ENCODE results near the gene KCNQ1.
A peak's percentile ranks its signal among the peaks of the same experiment; 100 is the strongest.

The KCNQ1 gene

DNA sequence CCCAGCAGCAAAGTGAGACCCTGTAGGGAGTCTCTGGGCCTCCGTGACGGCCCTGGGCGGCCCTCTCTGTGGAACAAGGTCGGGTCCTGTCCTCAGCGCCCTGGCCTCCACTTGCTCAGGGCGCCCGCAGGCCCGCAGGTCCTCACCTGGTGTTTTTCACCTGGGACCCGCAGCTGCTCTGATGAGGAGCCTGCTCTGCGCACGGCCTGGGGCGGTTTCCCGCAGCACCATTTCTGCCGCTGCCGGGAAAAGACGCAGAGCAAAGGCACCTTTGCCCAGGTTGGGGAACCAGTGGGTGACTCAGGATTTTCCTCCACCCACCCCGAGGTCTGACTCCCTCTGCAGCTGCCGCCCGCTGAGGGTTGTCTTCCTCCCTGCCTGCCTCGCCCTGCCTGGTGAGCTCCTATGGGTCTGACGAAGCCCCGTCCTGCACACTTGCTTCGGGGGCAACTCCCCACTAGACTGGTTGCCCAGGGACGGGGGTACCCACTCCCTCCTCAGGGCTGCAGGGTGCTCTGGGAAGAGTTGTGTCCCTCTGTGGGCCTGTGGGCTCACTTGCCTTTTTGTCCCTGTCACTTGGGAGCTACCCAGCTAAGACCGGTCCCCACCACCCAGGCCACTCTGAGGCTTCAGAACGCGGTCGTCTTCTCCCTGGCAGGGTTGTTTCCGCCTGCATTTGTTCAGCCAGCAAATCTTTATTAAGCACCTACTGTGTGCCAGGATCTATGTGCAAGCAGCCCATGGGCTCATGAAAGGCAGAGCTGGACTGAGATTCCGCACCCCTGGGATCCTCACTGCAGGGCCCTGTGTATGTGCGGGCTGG lies 89.5 kb downstream of the KCNQ1 start:
- no peaks in the 10 kb centered on the region for H3K9me3 ChIP-seq (replicated peaks in 1 of 11)
- peaks cover 0 to 67% (median 16%) of the 10 kb centered on the region in 11 experiments; a peak in 14 of 22 replicates for H4K20me1 ChIP-seq
- peak overlapping the region in 9 of 11 experiments; percentile 17 to 78 (median 66); a peak in 16 of 22 replicates for H3K27ac ChIP-seq
- peaks cover 42 to 54% (median 46%) of the 10 kb centered on the region in 10 experiments for H3K4me1 ChIP-seq
- H3K4me2 ChIP-seq: peak overlapping the region; percentile 87 to 97 (median 92)
- no peak for TF ChIP-seq Cebpa-rat (IDR thresholded peaks at IDR 0.05)
- H3K9ac ChIP-seq: peak overlapping the region in 10 of 11 experiments; percentile 4 to 73 (median 52); a peak in 16 of 22 replicates
- peaks cover 0 to 16% (median 0%) of the 10 kb centered on the region in 11 experiments; a peak in 3 of 22 replicates for H3K27me3 ChIP-seq
- no peaks in the 10 kb centered on the region; a peak in 1 of 22 replicates for H3K36me3 ChIP-seq
- H3K4me3 ChIP-seq: peak overlapping the region in 1 of 10 experiments; percentile 50; a peak in 2 of 20 replicates

DNA sequence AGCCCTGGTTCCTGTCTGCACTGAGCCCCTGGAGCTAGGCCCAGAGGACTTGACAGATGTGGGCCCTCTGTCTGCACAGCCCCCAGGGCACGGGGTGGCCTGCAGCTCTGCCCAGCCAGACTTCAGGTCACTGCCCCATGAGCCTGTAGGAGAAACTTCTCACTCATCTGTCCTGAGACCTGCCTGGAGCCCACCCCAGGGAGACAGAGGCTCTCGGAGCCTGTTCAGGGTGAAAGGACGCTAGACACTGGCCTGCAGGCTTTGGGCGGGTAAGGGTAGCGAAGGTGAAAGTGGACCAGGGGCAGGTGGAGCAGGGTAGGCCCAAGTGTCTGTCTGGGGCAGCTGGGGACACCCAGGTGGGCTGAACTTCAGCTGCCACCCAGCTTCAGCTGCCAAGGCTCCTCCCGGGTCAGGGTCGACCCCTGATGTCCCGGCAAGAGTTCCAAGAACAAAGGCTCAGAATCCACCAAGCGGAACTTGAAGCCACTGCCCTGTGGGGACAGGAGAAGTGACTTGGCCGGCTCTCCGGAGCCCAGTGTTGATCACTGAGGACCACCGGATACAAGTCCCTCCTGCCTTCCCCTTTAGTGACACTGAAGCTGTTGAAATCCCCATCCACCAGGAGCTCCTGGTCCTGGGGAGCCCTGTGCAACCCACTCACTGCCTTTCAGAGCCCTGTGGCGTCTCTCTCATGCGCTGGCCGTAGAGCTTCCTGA lies 90.3 kb downstream of the KCNQ1 start:
- no peak for TF ChIP-seq Cebpa-rat (IDR thresholded peaks at IDR 0.05)
- H3K36me3 ChIP-seq: no peaks in the 10 kb centered on the region; a peak in 1 of 22 replicates
- peaks cover 42 to 62% (median 53%) of the 10 kb centered on the region in 10 experiments for H3K4me1 ChIP-seq
- peaks cover 0 to 16% (median 0%) of the 10 kb centered on the region in 11 experiments; a peak in 3 of 22 replicates for H3K27me3 ChIP-seq
- H3K4me3 ChIP-seq: no peak overlapping the region; a peak in 1 of 20 replicates
- peak overlapping the region in 9 of 11 experiments; percentile 4 to 73 (median 47); a peak in 13 of 22 replicates for H3K9ac ChIP-seq
- H3K4me2 ChIP-seq: peak overlapping the region; percentile 87 to 97 (median 92)
- peaks cover 0 to 67% (median 16%) of the 10 kb centered on the region in 11 experiments; a peak in 14 of 22 replicates for H4K20me1 ChIP-seq
- H3K9me3 ChIP-seq (replicated peaks in 1 of 11): no peaks in the 10 kb centered on the region
- peak overlapping the region in 4 of 11 experiments; percentile 58 to 78 (median 66); a peak in 7 of 22 replicates for H3K27ac ChIP-seq

DNA sequence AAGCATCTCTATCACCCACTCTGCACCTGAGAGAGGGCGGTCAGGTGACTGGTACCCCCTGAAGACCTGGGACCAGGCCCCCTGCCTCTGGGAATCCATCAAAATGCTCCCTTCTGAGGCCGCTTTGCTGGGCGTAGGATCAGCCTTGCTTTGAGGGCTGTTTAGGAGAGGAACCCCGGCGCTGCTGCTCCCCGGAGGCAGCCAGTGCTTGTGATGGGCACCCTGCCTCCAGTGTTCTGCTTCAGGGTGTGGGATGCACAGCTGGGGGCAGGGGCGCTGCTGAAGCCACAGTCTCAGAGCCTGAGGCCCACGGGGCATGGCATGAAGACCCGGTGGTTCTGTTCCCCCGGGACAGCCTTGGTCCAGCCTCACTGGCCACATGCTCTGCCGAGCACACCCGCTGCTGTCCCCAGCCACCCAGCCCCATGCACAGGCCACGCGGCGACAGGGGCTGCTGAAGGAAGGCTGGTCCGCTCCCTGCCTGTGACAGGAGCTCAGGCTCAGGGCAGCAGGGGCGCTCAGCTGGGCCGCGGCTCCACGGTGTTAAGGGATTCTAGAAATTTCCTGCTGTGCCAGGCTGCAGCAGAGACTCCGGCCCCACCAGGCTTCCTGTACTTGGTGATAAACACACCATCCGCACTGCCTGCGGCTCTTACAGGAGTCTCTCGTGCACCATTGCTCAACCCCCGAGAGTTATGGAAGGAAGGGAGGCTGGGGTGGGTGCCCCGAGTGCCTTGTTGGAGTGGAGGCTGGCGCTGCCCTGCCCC lies 91.0 kb downstream of the KCNQ1 start:
- peaks cover 42 to 67% (median 57%) of the 10 kb centered on the region in 10 experiments for H3K4me1 ChIP-seq
- H3K27me3 ChIP-seq: peaks cover 0 to 16% (median 0%) of the 10 kb centered on the region in 11 experiments; a peak in 3 of 22 replicates
- no peaks in the 10 kb centered on the region for H3K9me3 ChIP-seq (replicated peaks in 1 of 11)
- H3K9ac ChIP-seq: peak overlapping the region in 8 of 11 experiments; percentile 12 to 73 (median 44); a peak in 13 of 22 replicates
- peak overlapping the region; percentile 87 to 97 (median 92) for H3K4me2 ChIP-seq
- H3K4me3 ChIP-seq: no peak overlapping the region
- peak overlapping the region in 6 of 11 experiments; percentile 21 to 78 (median 48); a peak in 9 of 22 replicates for H3K27ac ChIP-seq
- H4K20me1 ChIP-seq: peaks cover 0 to 68% (median 13%) of the 10 kb centered on the region in 11 experiments; a peak in 14 of 22 replicates
- peaks cover 0 to 4% (median 0%) of the 10 kb centered on the region in 11 experiments; a peak in 1 of 22 replicates for H3K36me3 ChIP-seq
- TF ChIP-seq Cebpa-rat (IDR thresholded peaks at IDR 0.05): no peak

DNA sequence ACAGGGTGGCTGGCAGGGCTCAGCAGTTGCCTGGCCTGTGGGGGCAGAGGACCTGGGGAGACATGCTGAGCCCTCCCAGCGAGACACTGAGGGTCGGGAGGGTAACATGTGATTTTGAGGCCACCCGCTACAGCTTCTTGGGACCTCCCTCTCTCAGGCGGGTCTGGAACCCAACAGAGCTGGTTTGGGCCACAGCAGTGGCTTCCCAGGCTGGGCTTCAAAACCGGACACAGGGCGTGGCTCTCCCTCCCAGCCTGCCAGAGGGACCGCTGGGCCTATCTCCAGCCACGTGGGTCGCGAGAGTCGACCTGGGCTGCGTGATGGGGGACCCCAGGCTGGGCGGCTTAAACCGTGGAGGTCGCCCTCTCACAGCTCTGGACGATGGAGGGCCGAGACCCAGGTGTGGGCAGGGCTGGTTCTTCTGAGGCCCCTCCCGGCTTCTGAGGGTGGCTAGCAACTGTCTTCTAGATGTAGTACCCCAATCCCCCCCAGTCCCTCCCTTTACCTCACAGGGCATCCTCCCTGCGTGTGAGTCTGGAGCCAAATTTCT lies 91.7 kb downstream of the KCNQ1 start:
- no peak overlapping the region for H3K4me3 ChIP-seq
- H3K27me3 ChIP-seq: peaks cover 0 to 16% (median 0%) of the 10 kb centered on the region in 11 experiments; a peak in 3 of 22 replicates
- H4K20me1 ChIP-seq: peaks cover 0 to 61% (median 11%) of the 10 kb centered on the region in 11 experiments; a peak in 14 of 22 replicates
- H3K4me2 ChIP-seq: peak overlapping the region; percentile 87 to 97 (median 92)
- peaks cover 42 to 64% (median 57%) of the 10 kb centered on the region in 10 experiments for H3K4me1 ChIP-seq
- no peak for TF ChIP-seq Cebpa-rat (IDR thresholded peaks at IDR 0.05)
- H3K36me3 ChIP-seq: peaks cover 0 to 4% (median 0%) of the 10 kb centered on the region in 11 experiments; a peak in 1 of 22 replicates
- peak overlapping the region in 5 of 11 experiments; percentile 23 to 78 (median 66); a peak in 9 of 22 replicates for H3K27ac ChIP-seq
- H3K9ac ChIP-seq: peak overlapping the region in 6 of 11 experiments; percentile 22 to 59 (median 44); a peak in 7 of 22 replicates
- H3K9me3 ChIP-seq (replicated peaks in 1 of 11): no peaks in the 10 kb centered on the region

DNA sequence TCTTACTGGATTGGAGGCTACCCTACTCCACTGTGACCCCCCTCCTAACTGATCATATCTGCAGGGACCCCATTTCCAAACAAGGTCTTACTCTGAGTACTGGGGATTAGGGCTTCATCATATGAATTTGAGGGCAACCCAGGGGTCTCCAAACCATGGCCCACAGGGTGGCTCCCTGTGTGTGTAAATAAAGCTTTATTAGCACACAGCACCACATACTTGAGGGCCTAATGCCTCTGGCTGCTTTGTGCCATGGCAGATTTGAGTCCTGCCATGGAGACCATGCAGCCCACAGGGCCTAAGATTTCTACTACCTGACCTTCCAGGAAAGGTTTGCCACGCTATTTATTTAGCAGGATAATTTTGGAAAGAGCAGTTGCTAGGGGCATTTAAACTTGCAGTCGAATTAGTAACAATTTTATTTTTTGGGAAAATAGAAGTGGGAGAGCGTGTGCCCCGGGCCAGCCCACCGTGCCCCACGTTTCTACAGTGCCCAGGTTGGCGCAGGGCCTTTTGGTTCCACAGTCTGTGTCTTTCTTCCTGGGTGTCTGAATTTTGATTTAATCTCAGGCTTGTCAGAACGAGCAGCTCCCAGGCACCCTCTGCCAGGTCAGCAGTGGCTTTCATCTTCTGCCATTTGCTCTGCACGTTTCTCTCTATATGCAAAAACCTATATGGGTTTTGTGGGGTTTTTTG lies 92.3 kb downstream of the KCNQ1 start:
- Histone ChIP-seq H3K4me2 (peak overlapping the region in 2 of 11 experiments; percentile 95; a peak in 1 of 22 replicates), H3K27ac (no peak overlapping the region), H3K4me3 (no peak overlapping the region), H3K36me3 (peaks cover 0 to 4% (median 0%) of the 10 kb centered on the region in 11 experiments; a peak in 1 of 22 replicates), H3K4me1 (peaks cover 43 to 69% (median 63%) of the 10 kb centered on the region in 10 experiments), H3K9me3 (replicated peaks in 1 of 11) (no peaks in the 10 kb centered on the region), H4K20me1 (peaks cover 0 to 60% (median 7%) of the 10 kb centered on the region in 11 experiments; a peak in 14 of 22 replicates), H3K9ac (no peak overlapping the region), H3K27me3 (peaks cover 0 to 16% (median 0%) of the 10 kb centered on the region in 11 experiments; a peak in 3 of 22 replicates)
- no peak for TF ChIP-seq Cebpa-rat (IDR thresholded peaks at IDR 0.05)

DNA sequence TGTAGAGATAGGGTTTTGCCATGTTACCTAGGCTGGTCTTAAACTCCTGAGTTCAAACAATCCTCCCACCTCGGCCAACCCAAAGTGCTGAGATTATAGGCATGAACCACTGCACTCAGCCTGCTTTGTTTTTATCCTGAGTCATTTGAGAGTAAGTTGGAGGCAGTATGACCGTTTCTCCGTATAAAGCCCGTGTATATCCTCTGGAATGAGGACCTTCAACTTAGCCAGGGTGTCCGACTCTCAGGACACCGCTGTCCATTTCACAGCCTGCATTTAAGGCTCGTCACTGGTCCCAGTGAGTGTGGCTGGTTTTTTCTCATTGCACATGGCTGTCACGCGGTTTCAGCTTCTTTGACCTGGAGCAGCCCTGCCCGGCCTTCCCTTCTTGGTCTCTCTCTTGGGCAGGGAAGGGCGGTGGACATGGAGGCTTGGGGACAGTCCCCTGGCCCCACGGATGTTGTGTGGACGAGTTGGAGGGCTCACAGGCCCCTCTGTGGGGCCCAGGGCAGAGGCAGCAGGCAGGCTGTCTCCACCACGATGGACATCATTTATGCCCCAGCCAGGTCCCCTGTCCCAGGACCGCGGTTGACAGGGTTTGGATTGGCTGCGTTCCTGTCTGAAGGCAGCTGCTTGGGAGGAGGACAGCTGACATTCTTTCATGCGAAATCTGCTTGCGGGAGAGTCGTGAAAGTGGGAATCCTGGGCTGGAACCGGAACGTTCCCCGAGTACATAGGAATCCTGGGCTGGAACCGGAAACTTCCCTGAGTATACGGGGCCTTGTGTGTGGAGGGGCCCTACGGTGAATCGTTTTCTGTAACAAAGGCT lies 93.3 kb downstream of the KCNQ1 start:
- H3K4me3 ChIP-seq: no peak overlapping the region
- no peak overlapping the region for H3K9ac ChIP-seq
- peaks cover 0 to 54% (median 7%) of the 10 kb centered on the region in 11 experiments; a peak in 9 of 22 replicates for H4K20me1 ChIP-seq
- H3K27me3 ChIP-seq: peaks cover 0 to 16% (median 0%) of the 10 kb centered on the region in 11 experiments; a peak in 3 of 22 replicates
- H3K36me3 ChIP-seq: peaks cover 0 to 4% (median 0%) of the 10 kb centered on the region in 11 experiments; a peak in 1 of 22 replicates
- H3K27ac ChIP-seq: no peak overlapping the region
- H3K9me3 ChIP-seq (replicated peaks in 1 of 11): no peaks in the 10 kb centered on the region
- TF ChIP-seq Cebpa-rat (IDR thresholded peaks at IDR 0.05): no peak
- no peak overlapping the region for H3K4me2 ChIP-seq
- H3K4me1 ChIP-seq: peaks cover 45 to 69% (median 65%) of the 10 kb centered on the region in 10 experiments
